GM23248 (cell line): ENCODE measurements around the gene CALM1.

Experiments
- EZH2 ChIP-seq: fragments of 200-600 bp; sonication (generic); IDR thresholded peaks from 2 replicates; pipeline ENCODE4 v1.6.1; 2018; ENCODE audit warnings: antibody characterized with exemption, mild to moderate bottlenecking; ENCODE audit not compliant: insufficient read depth, poor library complexity, severe bottlenecking
- EZH2phosphoT487 ChIP-seq: fragments of 200-600 bp; sonication (generic); IDR thresholded peaks from 2 replicates; pipeline ENCODE4 v1.6.1; 2018; ENCODE audit warnings: antibody characterized with exemption, moderate library complexity, mild to moderate bottlenecking, low read depth; ENCODE audit not compliant: insufficient read depth

DNA sequence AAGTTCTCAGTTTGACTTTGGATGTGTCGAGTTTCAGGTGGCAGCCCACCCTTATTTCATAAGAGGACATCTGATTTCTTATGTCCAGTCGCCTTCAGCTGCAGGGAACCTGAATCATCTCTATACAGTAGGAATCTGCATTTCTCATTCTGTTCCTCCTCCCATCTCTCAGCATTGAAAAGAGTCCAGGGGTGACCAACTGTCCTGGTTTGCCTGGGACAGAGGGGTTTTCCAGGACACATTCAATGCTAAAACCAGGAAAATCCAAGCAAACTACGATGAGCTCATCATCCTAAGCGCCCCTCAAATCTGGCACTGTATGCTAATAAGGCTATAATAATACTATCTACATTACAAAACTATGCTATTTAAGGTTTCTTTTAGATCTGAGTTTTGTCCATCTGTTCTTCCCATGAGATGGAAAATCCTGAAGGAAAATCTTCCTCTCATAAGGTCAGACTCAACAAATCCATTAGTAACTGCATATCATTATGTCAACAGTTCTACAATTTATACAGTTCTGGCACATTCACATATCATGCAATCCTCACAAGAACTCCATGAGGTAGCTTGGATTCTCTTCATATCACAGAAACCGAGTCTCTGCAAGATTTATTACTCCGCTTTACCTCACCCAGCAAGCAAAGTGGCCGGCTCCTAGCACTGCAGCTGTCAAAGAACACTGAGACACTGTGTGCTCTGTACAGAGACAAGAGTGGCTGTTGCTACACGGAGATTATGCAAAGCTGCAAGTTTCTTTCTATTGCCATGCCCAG, 15.6 kb upstream of the CALM1 start:
- TF ChIP-seq EZH2 (no peak), EZH2phosphoT487 (no peak)
